SK-N-SH (cell line): Measurements from ENCODE around the gene BZW2. TPM values are rescaled to one million over a fixed set of nuclear protein-coding genes. Genes with fewer than 3 reads are reported as not detected.

Source experiments
- CTCF ChIA-PET: fragments of 300-600, 350-600 bp; formaldehyde crosslinking; extraction: SDS; loops from one replicate; lab custom pipeline; 2021; lab: Yijun Ruan, JAX
- POLR2A ChIA-PET: fragments of 350-600 bp; sonication (Branson Sonifier 250); formaldehyde crosslinking; extraction: SDS; loops from one replicate; lab custom pipeline; 2020; ENCODE audit warnings: antibody characterized with exemption, inconsistent platforms; lab: Yijun Ruan, JAX
- DNase-seq: peaks from one replicate; pipeline ENCODE4 v3.0.0; 2012
- H2AFZ ChIP-seq: fragments of 200-600 bp; sonication (generic); 2 replicates; pipeline ENCODE4 v1.8.1; 2016; ENCODE audit warnings: antibody characterized with exemption, mild to moderate bottlenecking, low read depth
- H3F3A ChIP-seq: fragments of 200-600 bp; sonication (generic); replicated peaks from 2 replicates; pipeline ENCODE3; 2016; ENCODE audit warnings: antibody characterized with exemption, mild to moderate bottlenecking; ENCODE audit not compliant: insufficient read depth
- H3K27ac ChIP-seq, 2 experiments: fragments of 200-500 bp in 1 of 2; fragments of 200-600 bp in 1 of 2; sonication (Bioruptor generic) in 1 of 2; sonication (generic), shearing (Covaris generic) in 1 of 2; 2 replicates each; pipeline versions ENCODE4 v1.5.1 to v1.6.1; 2014 to 2016; ENCODE audit warnings: low read depth in 2 of 2, inconsistent platforms in 1 of 2, low read length in 1 of 2, mild to moderate bottlenecking in 1 of 2, mixed read lengths in 1 of 2
- H3K27me3 ChIP-seq: fragments of 200-600 bp; sonication (generic), shearing (Covaris generic); 2 replicates; pipeline ENCODE4 v1.6.1; 2016; ENCODE audit warnings: mixed run types; ENCODE audit not compliant: insufficient read depth
- H3K36me3 ChIP-seq, 2 experiments: fragments of 200-500 bp in 1 of 2; fragments of 200-600 bp in 1 of 2; sonication (Bioruptor generic) in 1 of 2; sonication (generic) in 1 of 2; replicated peaks in 1 of 2; 2 replicates each; pipeline versions ENCODE3 to v1.5.1; 2014 to 2016; ENCODE audit warnings: low read length in 1 of 2, mild to moderate bottlenecking in 1 of 2; ENCODE audit not compliant: insufficient read depth in 2 of 2, control insufficient read depth in 1 of 2
- H3K4me1 ChIP-seq, 2 experiments: fragments of 200-500 bp in 1 of 2; fragments of 200-600 bp in 1 of 2; sonication (Bioruptor generic) in 1 of 2; sonication (generic), shearing (Covaris generic) in 1 of 2; 2 replicates each; pipeline versions ENCODE4 v1.5.1 to v1.6.1; 2014 to 2016; ENCODE audit warnings: low read depth in 1 of 2, low read length in 1 of 2, mixed run types in 1 of 2; ENCODE audit not compliant: insufficient read depth in 2 of 2, control insufficient read depth in 1 of 2
- H3K4me2 ChIP-seq: fragments of 200-600 bp; sonication (generic), shearing (Covaris generic); 2 replicates; pipeline ENCODE4 v1.6.1; 2017; ENCODE audit warnings: mixed run types
- H3K4me3 ChIP-seq, 2 experiments: fragments of 200-500 bp in 1 of 2; fragments of 200-600 bp in 1 of 2; sonication (Bioruptor generic) in 1 of 2; sonication (generic), shearing (Covaris generic) in 1 of 2; 2 replicates each; pipeline versions ENCODE4 v1.5.1 to v1.8.1; 2014 to 2016; ENCODE audit warnings: low read depth in 2 of 2, inconsistent platforms in 1 of 2, low read length in 1 of 2, mild to moderate bottlenecking in 1 of 2, mixed read lengths in 1 of 2, moderate library complexity in 1 of 2
- H3K79me2 ChIP-seq: fragments of 200-600 bp; sonication (generic); 2 replicates; pipeline ENCODE4 v1.8.1; 2017; ENCODE audit warnings: mild to moderate bottlenecking; ENCODE audit not compliant: insufficient read depth
- H3K9ac ChIP-seq: fragments of 200-600 bp; sonication (generic); 2 replicates; pipeline ENCODE4 v1.6.1; 2017; ENCODE audit warnings: mixed run types
- H3K9me2 ChIP-seq: fragments of 200-600 bp; sonication (generic); 2 replicates; pipeline ENCODE4 v1.6.1; 2017; ENCODE audit warnings: mixed run types
- H3K9me3 ChIP-seq: fragments of 200-600 bp; sonication (generic); 2 replicates; pipeline ENCODE4 v1.6.1; 2017; ENCODE audit warnings: mixed run types, mild to moderate bottlenecking, moderate library complexity
- H4K20me1 ChIP-seq: fragments of 200-600 bp; sonication (generic); 2 replicates; pipeline ENCODE4 v1.6.1; 2017; ENCODE audit warnings: mild to moderate bottlenecking, mixed run types; ENCODE audit not compliant: insufficient read depth
- ELF1 ChIP-seq: IDR thresholded peaks from 2 replicates; pipeline ENCODE4 v1.4.0; 2012
- EP300 ChIP-seq, 2 experiments: IDR thresholded peaks; 2 replicates each; pipeline versions ENCODE4 v1.4.0 to v1.6.1; 2012; ENCODE audit warnings: borderline replicate concordance in 1 of 2, low read depth in 1 of 2, low read length in 1 of 2
- EZH2phosphoT487 ChIP-seq: fragments of 200-600 bp; sonication (generic); IDR thresholded peaks from 2 replicates; pipeline ENCODE4 v1.6.1; 2017; ENCODE audit warnings: low read depth, mixed run types, mild to moderate bottlenecking, antibody characterized with exemption, moderate library complexity, borderline replicate concordance
- FOSL2 ChIP-seq: IDR thresholded peaks from 2 replicates; pipeline ENCODE4 v1.4.0; 2012; ENCODE audit warnings: low read depth, mild to moderate bottlenecking, moderate library complexity, borderline replicate concordance
- FOXM1 ChIP-seq: IDR thresholded peaks from 2 replicates; pipeline ENCODE4 v1.4.0; 2012; ENCODE audit warnings: low read depth, mild to moderate bottlenecking
- GABPA ChIP-seq: IDR thresholded peaks from 2 replicates; pipeline ENCODE4 v1.4.0; 2012; ENCODE audit warnings: low read depth, mild to moderate bottlenecking
- MAX ChIP-seq: IDR thresholded peaks from 2 replicates; pipeline ENCODE4 v1.4.0; 2012; ENCODE audit warnings: low read depth
- POLR2AphosphoS5 ChIP-seq: IDR thresholded peaks from 2 replicates; pipeline ENCODE4 v1.6.1; 2012; ENCODE audit warnings: low read depth, low read length
- RAD21 ChIP-seq: IDR thresholded peaks from 2 replicates; pipeline ENCODE4 v1.6.1; 2012; ENCODE audit warnings: mild to moderate bottlenecking, low read length
- RCOR1 ChIP-seq: fragments of 150-350 bp; IDR thresholded peaks from 2 replicates; pipeline ENCODE4 v1.6.1; 2017; ENCODE audit warnings: antibody characterized with exemption, low read length
- RFX5 ChIP-seq: IDR thresholded peaks from 2 replicates; pipeline ENCODE4 v1.6.1; 2012; ENCODE audit warnings: mild to moderate bottlenecking, improper control_type of control experiment, low read length
- RXRA ChIP-seq: IDR thresholded peaks from 2 replicates; pipeline ENCODE4 v1.4.0; 2012; ENCODE audit warnings: low read depth, mild to moderate bottlenecking, borderline replicate concordance
- SIN3A ChIP-seq: IDR thresholded peaks from 2 replicates; pipeline ENCODE4 v1.6.1; 2012; ENCODE audit warnings: low read depth, mild to moderate bottlenecking, low read length, moderate library complexity, borderline replicate concordance
- TAF1 ChIP-seq: IDR thresholded peaks from 2 replicates; pipeline ENCODE4 v1.6.1; 2012; ENCODE audit warnings: low read depth, mild to moderate bottlenecking, low read length, moderate library complexity, borderline replicate concordance
- TCF12 ChIP-seq: IDR thresholded peaks from 2 replicates; pipeline ENCODE4 v1.4.0; 2012
- TEAD4 ChIP-seq: IDR thresholded peaks from 2 replicates; pipeline ENCODE4 v1.4.0; 2012; ENCODE audit warnings: mild to moderate bottlenecking, borderline replicate concordance; ENCODE audit not compliant: insufficient read depth
- WGBS: methylation state at CpG from one replicate; pipeline ENCODE4 v1.1.6; 2017; ENCODE audit warnings: low lambda C conversion rate; 5-methylcytosine and 5-hydroxymethylcytosine counted together
- polyA plus RNA-seq, 3 experiments: library from polyadenylated mRNA; depleted of rRNA; stranded (reverse); fragments of >200 nt; gene quantifications; 2 replicates each; pipeline ENCODE4 v1.2.3, GENCODE V29; 2012
- TF ChIP-seq, protein P1 (sequence below): fragments of 150-350 bp; IDR thresholded peaks from 2 replicates; pipeline ENCODE4 v1.6.1; 2016; ENCODE audit warnings: mild to moderate bottlenecking, low read depth, low read length
- TF ChIP-seq, protein P2 (sequence below): fragments of 200-600 bp; sonication (generic); IDR thresholded peaks from 2 replicates; pipeline ENCODE4 v1.6.1; 2017; ENCODE audit warnings: antibody characterized with exemption, mild to moderate bottlenecking, moderate library complexity
- TF ChIP-seq, protein P3 (sequence below): IDR thresholded peaks from 2 replicates; pipeline ENCODE4; 2012

Gene BZW2
- polyA plus RNA-seq, 1 of the 3 experiments (the other 2 are of a cell fraction) = 71.9 TPM

GRCh38 chr7:16630654-16631053, 15.3 kb upstream of the BZW2 start:
- Histone ChIP-seq H4K20me1 (no peaks in the 10 kb centered on the region), H2AFZ (no peak overlapping the region), H3K79me2 (peaks cover 5% of the 10 kb centered on the region; the same call in 1 of the 2 replicates), H3K36me3 (peaks cover 19 to 26% of the 10 kb centered on the region in 2 experiments), H3F3A (no peaks in the 10 kb centered on the region), H3K4me2 (no peak overlapping the region), H3K9me2 (no peaks in the 10 kb centered on the region), H3K27ac (no peak overlapping the region), H3K4me1 (peaks cover 0 to 5% of the 10 kb centered on the region in 2 experiments; a peak in 1 of 4 replicates), H3K9ac (no peak overlapping the region), H3K9me3 (no peaks in the 10 kb centered on the region), H3K4me3 (no peak overlapping the region), H3K27me3 (no peaks in the 10 kb centered on the region)
- no peak for TF ChIP-seq RAD21
- no peak for TF ChIP-seq EZH2phosphoT487
- TF ChIP-seq, protein P1, sequence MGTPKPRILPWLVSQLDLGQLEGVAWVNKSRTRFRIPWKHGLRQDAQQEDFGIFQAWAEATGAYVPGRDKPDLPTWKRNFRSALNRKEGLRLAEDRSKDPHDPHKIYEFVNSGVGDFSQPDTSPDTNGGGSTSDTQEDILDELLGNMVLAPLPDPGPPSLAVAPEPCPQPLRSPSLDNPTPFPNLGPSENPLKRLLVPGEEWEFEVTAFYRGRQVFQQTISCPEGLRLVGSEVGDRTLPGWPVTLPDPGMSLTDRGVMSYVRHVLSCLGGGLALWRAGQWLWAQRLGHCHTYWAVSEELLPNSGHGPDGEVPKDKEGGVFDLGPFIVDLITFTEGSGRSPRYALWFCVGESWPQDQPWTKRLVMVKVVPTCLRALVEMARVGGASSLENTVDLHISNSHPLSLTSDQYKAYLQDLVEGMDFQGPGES = no peak
- no peak for TF ChIP-seq FOXM1
- TF ChIP-seq TEAD4 = no peak
- no peak for TF ChIP-seq TAF1
- TF ChIP-seq RCOR1 = no peak
- no peak for TF ChIP-seq SIN3A
- TF ChIP-seq EP300 (IDR thresholded peaks at IDR 0.05; ENCODE audit: borderline replicate concordance in 1 of 2, low read depth in 1 of 2, low read length in 1 of 2) = no peak
- no peak for TF ChIP-seq GABPA
- TF ChIP-seq, protein P2, sequence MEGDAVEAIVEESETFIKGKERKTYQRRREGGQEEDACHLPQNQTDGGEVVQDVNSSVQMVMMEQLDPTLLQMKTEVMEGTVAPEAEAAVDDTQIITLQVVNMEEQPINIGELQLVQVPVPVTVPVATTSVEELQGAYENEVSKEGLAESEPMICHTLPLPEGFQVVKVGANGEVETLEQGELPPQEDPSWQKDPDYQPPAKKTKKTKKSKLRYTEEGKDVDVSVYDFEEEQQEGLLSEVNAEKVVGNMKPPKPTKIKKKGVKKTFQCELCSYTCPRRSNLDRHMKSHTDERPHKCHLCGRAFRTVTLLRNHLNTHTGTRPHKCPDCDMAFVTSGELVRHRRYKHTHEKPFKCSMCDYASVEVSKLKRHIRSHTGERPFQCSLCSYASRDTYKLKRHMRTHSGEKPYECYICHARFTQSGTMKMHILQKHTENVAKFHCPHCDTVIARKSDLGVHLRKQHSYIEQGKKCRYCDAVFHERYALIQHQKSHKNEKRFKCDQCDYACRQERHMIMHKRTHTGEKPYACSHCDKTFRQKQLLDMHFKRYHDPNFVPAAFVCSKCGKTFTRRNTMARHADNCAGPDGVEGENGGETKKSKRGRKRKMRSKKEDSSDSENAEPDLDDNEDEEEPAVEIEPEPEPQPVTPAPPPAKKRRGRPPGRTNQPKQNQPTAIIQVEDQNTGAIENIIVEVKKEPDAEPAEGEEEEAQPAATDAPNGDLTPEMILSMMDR = no peak
- TF ChIP-seq ELF1 = no peak
- no peak for TF ChIP-seq POLR2AphosphoS5
- TF ChIP-seq FOSL2 = no peak
- TF ChIP-seq MAX = no peak
- TF ChIP-seq, protein P3, sequence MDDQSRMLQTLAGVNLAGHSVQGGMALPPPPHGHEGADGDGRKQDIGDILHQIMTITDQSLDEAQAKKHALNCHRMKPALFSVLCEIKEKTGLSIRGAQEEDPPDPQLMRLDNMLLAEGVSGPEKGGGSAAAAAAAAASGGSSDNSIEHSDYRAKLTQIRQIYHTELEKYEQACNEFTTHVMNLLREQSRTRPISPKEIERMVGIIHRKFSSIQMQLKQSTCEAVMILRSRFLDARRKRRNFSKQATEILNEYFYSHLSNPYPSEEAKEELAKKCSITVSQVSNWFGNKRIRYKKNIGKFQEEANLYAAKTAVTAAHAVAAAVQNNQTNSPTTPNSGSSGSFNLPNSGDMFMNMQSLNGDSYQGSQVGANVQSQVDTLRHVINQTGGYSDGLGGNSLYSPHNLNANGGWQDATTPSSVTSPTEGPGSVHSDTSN = no peak
- no peak for TF ChIP-seq RXRA
- TF ChIP-seq TCF12 = no peak
- TF ChIP-seq RFX5 = no peak
- ChIA-PET CTCF (interaction anchor here (0.6 kb wide), 1 partner anchor 21 kb away, joined by 3 read pairs; no protein-coding TSS in a partner anchor), POLR2A (no interaction called here)
- WGBS = 96% methylated on average over 1 of the region's 1 CpG
- DNase-seq = no peak
